ENCODE data around the gene ALG12. TPM values are rescaled to one million over a fixed set of nuclear protein-coding genes. Genes with fewer than 3 reads are reported as not detected.

ALG12 gene
- total and polyA plus RNA-seq, 2 of the 13 experiments (the other 11 are each of a cell fraction or from before 2014, with no cell fraction given), result 7.8 to 15.8 TPM

DNA sequence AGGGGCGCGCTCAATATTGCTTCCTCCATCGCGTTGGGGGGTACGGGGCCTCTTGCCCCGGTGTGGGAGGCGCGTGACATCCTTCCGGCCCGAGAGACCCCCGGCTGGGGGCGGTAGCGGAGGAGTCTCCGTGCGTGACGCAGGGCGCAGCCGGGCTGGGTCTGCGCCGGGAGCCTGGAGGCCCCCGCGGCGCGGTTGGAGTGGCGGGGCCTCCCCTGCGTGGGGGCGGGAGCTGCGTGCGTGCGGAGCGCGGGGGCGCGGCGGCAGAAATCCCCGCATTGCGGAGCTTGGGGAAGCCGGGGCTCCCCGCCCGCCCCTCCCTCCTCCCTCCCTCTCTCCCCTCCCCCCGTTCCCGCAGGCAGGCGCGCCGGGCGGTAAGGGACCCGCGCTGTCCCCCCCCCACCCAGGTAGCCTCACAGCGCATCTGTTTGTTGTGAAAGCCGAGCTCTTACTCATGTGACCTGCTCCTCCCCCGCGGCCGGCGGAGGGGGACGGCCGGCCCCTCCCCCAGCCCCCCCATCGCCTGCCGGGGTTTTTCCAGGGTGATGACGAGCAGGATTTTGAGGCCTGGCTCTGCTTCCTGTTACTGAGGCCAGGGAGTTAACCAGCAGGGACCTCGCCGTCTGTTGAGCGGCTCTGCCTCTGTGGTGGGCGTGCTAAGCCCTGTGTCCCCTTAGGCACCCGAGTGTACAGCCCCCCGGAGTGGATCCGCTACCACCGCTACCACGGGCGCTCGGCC lies 43.9 kb upstream of the ALG12 start (continued):
- TF ChIP-seq ZNF292 (CRISPR knock-in tag; IDR thresholded peaks at IDR 0.05; ENCODE audit: borderline replicate concordance, low read depth), result peak; percentile 54; the same call in 1 of the 2 replicates
- TF ChIP-seq KDM5B (CRISPR knock-in tag; IDR thresholded peaks at IDR 0.05; ENCODE audit: borderline replicate concordance), result no peak
- no peak for TF ChIP-seq ZNF720 (CRISPR knock-in tag; IDR thresholded peaks at IDR 0.05)
- peak; percentile 52; the same call in 1 of the 2 replicates for TF ChIP-seq PITX1 (CRISPR knock-in tag; IDR thresholded peaks at IDR 0.05)
- TF ChIP-seq ZNF10 (CRISPR knock-in tag; IDR thresholded peaks at IDR 0.05; ENCODE audit: borderline replicate concordance, low read depth), result no peak
- no peak for TF ChIP-seq KDM4B (CRISPR knock-in tag; IDR thresholded peaks at IDR 0.05)
- 0 out of 2 replicates have a peak, but pooled peaks have one; percentile 14 for TF ChIP-seq ZNF274 (CRISPR knock-in tag; IDR thresholded peaks at IDR 0.05)
- no peak for TF ChIP-seq SP1 (IDR thresholded peaks at IDR 0.05)
- 0 out of 2 replicates have a peak, but pooled peaks have one; percentile 9 for TF ChIP-seq SP1 (CRISPR knock-in tag; IDR thresholded peaks at IDR 0.05)
- TF ChIP-seq DMAP1 (CRISPR knock-in tag; IDR thresholded peaks at IDR 0.05), result no peak; the same call in 1 of the 2 replicates
- TF ChIP-seq THYN1 (CRISPR knock-in tag; IDR thresholded peaks at IDR 0.05; ENCODE audit: borderline replicate concordance, low read depth), result no peak
- peak; percentile 20 for TF ChIP-seq YY1 (IDR thresholded peaks at IDR 0.05; ENCODE audit: insufficient read depth, insufficient replicate concordance, low read depth, low read length)
- TF ChIP-seq ZNF136 (CRISPR knock-in tag; IDR thresholded peaks at IDR 0.05; ENCODE audit: low read depth), result no peak
- TF ChIP-seq BHLHE40 (IDR thresholded peaks at IDR 0.05; ENCODE audit: low read length), result peak; percentile 83
- TF ChIP-seq, protein P1, sequence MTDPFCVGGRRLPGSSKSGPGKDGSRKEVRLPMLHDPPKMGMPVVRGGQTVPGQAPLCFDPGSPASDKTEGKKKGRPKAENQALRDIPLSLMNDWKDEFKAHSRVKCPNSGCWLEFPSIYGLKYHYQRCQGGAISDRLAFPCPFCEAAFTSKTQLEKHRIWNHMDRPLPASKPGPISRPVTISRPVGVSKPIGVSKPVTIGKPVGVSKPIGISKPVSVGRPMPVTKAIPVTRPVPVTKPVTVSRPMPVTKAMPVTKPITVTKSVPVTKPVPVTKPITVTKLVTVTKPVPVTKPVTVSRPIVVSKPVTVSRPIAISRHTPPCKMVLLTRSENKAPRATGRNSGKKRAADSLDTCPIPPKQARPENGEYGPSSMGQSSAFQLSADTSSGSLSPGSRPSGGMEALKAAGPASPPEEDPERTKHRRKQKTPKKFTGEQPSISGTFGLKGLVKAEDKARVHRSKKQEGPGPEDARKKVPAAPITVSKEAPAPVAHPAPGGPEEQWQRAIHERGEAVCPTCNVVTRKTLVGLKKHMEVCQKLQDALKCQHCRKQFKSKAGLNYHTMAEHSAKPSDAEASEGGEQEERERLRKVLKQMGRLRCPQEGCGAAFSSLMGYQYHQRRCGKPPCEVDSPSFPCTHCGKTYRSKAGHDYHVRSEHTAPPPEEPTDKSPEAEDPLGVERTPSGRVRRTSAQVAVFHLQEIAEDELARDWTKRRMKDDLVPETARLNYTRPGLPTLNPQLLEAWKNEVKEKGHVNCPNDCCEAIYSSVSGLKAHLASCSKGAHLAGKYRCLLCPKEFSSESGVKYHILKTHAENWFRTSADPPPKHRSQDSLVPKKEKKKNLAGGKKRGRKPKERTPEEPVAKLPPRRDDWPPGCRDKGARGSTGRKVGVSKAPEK (CRISPR knock-in tag; IDR thresholded peaks at IDR 0.05; ENCODE audit: borderline replicate concordance), result 0 out of 2 replicates have a peak, but pooled peaks have one; percentile 47
- TF ChIP-seq ZNF543 (CRISPR knock-in tag; IDR thresholded peaks at IDR 0.05), result no peak
- TF ChIP-seq, protein P2, sequence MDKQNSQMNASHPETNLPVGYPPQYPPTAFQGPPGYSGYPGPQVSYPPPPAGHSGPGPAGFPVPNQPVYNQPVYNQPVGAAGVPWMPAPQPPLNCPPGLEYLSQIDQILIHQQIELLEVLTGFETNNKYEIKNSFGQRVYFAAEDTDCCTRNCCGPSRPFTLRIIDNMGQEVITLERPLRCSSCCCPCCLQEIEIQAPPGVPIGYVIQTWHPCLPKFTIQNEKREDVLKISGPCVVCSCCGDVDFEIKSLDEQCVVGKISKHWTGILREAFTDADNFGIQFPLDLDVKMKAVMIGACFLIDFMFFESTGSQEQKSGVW (CRISPR knock-in tag; IDR thresholded peaks at IDR 0.05; ENCODE audit: borderline replicate concordance), result peak; percentile 61; the same call in 1 of the 2 replicates
- TF ChIP-seq PHB2 (IDR thresholded peaks at IDR 0.05; ENCODE audit: partially characterized antibody), result no peak
- no peak for TF ChIP-seq ZFP62 (CRISPR knock-in tag; IDR thresholded peaks at IDR 0.05)
- TF ChIP-seq, protein P3, sequence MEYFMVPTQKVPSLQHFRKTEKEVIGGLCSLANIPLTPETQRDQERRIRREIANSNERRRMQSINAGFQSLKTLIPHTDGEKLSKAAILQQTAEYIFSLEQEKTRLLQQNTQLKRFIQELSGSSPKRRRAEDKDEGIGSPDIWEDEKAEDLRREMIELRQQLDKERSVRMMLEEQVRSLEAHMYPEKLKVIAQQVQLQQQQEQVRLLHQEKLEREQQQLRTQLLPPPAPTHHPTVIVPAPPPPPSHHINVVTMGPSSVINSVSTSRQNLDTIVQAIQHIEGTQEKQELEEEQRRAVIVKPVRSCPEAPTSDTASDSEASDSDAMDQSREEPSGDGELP (IDR thresholded peaks at IDR 0.05; ENCODE audit: borderline replicate concordance, low read depth), result peak; percentile 39; the same call in 1 of the 2 replicates
- TF ChIP-seq ZNF335 (CRISPR knock-in tag; IDR thresholded peaks at IDR 0.05), result no peak
- TF ChIP-seq JDP2 (CRISPR knock-in tag; IDR thresholded peaks at IDR 0.05; ENCODE audit: borderline replicate concordance), result no peak; the same call in 1 of the 2 replicates
- TF ChIP-seq, protein P4, sequence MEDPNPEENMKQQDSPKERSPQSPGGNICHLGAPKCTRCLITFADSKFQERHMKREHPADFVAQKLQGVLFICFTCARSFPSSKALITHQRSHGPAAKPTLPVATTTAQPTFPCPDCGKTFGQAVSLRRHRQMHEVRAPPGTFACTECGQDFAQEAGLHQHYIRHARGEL (CRISPR knock-in tag; IDR thresholded peaks at IDR 0.05), result no peak
- TF ChIP-seq ZNF644 (CRISPR knock-in tag; IDR thresholded peaks at IDR 0.05; ENCODE audit: low read depth), result no peak
- TF ChIP-seq, protein P5, sequence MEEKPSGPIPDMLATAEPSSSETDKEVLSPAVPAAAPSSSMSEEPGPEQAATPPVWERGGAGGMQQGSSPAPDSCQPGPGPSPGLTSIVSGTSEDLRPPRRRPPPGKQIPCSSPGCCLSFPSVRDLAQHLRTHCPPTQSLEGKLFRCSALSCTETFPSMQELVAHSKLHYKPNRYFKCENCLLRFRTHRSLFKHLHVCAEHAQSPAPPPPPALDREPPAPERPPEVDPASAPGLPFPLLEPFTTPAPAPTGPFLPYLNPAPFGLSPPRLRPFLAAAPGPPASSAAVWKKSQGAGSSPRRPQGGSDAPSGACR (CRISPR knock-in tag; IDR thresholded peaks at IDR 0.05), result peak; percentile 48; the same call in 1 of the 2 replicates
